GM12875 (cell line): ENCODE measurements around the gene FCMR.

Experiments used
- H3K4me3 ChIP-seq: one replicate; pipeline ENCODE4 v1.5.1; 2011; ENCODE audit warnings: low read depth, low read length, control low read depth
- TF ChIP-seq, protein P1 (sequence below): IDR thresholded peaks from 2 replicates; pipeline ENCODE4 v1.5.1; 2011; ENCODE audit warnings: low read depth, mild to moderate bottlenecking, control low read depth, inconsistent platforms, low read length, moderate library complexity, borderline replicate concordance; ENCODE audit not compliant: insufficient read depth

The FCMR gene

DNA sequence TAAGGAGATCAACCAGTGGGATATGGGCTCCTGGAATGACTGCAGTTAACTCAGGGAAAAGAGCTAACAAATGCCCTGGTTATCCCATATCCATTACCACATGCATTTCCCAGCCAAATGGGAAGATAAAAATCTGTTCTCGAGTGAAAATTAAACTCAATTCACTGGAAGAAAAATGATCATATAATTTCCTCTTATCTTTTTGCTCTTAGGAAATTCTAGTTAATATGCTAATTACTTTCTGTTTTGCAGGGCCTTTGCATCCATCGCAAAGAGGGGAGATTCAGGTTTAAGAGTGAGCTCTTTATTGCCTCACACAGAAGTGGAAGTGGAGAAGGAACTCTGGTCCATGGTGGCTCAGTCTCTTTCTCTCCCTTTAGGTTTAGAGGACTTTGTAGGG lies 28.4 kb downstream of the FCMR start:
- H3K4me3 ChIP-seq = no peak overlapping the region
- TF ChIP-seq, protein P1, sequence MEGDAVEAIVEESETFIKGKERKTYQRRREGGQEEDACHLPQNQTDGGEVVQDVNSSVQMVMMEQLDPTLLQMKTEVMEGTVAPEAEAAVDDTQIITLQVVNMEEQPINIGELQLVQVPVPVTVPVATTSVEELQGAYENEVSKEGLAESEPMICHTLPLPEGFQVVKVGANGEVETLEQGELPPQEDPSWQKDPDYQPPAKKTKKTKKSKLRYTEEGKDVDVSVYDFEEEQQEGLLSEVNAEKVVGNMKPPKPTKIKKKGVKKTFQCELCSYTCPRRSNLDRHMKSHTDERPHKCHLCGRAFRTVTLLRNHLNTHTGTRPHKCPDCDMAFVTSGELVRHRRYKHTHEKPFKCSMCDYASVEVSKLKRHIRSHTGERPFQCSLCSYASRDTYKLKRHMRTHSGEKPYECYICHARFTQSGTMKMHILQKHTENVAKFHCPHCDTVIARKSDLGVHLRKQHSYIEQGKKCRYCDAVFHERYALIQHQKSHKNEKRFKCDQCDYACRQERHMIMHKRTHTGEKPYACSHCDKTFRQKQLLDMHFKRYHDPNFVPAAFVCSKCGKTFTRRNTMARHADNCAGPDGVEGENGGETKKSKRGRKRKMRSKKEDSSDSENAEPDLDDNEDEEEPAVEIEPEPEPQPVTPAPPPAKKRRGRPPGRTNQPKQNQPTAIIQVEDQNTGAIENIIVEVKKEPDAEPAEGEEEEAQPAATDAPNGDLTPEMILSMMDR = no peak

DNA sequence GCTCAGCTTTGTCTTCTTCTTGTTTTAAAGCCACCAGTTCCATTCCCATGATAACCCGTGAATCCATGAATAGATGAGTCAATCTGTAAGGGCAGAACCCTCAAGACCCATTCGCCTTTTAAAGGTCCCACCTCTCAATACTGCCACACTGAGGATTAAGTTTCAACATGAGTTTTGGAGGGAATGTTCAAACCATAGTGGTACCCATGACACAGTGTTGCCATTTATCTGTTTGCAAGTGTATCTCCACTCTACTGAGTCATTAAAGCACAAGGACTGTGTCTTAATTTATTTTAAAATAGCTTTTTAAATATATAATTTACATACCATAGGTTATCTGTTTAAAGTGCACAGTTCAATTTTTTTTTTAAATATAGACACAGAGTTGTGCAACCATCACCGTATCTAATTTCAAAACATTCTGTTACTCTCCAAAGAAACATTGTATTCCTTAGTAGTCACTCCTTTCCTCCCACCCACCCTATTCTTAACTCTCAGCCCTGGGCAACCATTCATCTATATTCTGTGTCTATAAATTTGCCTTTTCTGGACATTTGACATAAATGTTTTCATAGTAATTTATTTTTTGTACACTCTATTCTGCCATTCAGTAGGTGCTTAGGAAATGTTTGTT lies 29.3 kb downstream of the FCMR start:
- TF ChIP-seq, protein P1 = no peak

DNA sequence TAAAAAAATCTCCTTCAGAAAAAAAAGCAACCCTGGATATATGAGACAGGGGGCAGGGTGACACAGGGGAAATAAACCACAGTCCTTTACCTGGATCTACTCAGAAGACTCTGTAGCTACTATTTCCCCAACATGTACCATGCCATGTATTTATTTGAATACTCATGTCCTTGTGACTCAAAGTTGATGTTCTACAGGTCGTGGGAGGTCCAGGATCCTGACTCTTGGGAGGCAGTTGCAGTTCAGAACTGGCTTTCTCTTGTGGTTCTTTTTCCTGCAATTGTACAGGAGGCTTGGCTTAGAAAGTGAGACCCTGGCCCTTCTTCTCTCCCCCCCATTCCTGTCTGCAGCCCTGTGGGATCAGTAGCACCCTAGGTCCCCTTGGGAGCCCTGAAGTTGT lies 30.3 kb downstream of the FCMR start:
- TF ChIP-seq, protein P1 = no peak
- no peak overlapping the region for H3K4me3 ChIP-seq

More for the DNA sequence above, 29.3 kb downstream of the FCMR start:
- no peak overlapping the region for H3K4me3 ChIP-seq

DNA sequence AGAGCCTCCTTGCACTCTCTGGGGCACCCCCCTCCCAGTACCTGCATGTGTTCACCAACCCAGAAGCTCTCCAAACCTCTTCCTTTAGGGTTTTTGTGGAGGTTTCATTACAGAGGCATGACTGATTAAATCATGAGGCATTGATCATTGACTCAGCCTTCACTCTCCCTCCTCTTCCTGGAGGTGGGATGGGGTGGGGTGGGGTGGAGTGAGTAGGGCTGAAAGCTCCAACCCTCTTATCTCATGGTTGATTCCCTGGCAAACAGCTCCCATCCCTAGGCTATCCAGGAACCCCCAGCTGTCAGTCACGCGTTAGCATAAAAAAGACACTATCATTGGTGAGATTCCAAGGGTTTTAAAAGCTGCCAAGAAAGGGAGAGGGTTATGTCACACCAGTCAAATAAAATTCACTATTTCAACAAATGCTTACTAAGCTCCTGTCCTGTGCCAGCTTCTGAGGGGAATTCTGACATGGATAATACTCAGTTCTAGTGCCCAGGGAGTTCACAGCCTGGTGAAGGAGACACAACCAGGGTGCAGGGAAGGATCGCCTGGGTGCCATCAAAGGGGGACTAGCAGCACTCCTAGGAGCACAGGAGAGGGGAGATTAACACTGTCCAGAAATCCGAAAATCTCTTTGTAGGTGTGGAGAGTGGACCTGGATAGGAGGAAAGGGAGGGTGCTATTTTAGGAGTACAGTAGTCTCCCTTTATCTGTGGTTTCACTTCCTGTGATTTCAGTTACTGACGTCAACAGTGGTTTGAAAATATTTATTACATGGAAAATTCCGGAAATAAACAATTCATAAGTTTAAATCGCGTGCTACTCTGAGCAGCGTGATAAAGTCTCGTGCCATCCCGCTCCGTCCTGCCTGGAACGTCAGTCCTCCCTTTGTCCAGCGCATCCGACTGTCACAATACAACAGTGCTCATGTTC lies 31.3 kb downstream of the FCMR start:
- no peak overlapping the region for H3K4me3 ChIP-seq
- TF ChIP-seq, protein P1 = no peak

DNA sequence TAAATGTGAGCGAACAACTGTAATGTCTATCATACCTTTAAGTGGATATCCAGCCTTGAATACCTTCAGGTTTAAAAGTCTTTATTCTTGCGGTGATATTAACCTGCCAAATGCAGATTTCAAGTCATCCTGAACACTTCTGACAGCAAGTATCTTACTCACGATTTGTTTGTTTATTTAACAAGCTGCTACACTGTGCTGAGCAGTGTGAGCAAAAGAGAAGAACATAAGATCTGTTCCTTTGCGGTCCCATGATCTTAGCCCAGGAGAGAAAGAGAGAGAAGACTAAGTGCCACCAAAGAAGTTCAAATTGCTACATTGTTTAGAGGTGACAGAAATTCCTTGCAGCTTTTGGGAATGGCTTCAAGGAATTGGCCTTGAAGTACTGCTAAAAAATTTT lies 34.0 kb downstream of the FCMR start:
- TF ChIP-seq, protein P1 = no peak

DNA sequence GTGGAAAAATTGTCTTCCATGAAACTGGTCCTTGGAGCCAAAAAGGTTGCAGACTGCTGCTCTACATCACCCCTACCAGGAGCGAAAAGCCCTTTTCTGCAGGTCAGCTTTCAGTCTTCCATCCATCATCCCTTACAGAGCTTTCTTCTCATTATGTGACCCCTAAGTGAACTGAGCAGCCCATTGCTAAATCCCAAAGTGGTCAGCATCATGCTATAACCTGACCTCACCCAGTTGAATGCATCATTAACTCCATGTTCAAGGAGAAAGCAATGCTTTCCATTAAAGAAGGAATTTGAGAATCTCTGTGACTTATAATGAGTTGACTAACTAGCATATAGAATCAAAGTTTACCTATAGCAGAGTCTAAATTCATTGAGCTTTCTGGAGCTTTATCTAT lies 34.9 kb downstream of the FCMR start:
- H3K4me3 ChIP-seq = no peak overlapping the region
- TF ChIP-seq, protein P1 = no peak

More for the DNA sequence above, 34.0 kb downstream of the FCMR start:
- no peak overlapping the region for H3K4me3 ChIP-seq
